GM12878 (cell line): Measurements from ENCODE around the gene RPL29. TPM values are rescaled to one million over a fixed set of nuclear protein-coding genes. Genes with fewer than 3 reads are reported as not detected.

Source experiments
- BACH1 ChIP-seq: fragments of 450-650 bp; IDR thresholded peaks from 2 replicates; pipeline ENCODE4 v1.6.1; 2017; ENCODE audit warnings: mild to moderate bottlenecking, borderline replicate concordance
- ESRRA ChIP-seq: IDR thresholded peaks from 2 replicates; pipeline ENCODE4 v1.6.1; 2012; ENCODE audit warnings: mild to moderate bottlenecking, low read length, improper control_type of control experiment
- EZH2 ChIP-seq: IDR thresholded peaks from 2 replicates; pipeline ENCODE4 v1.6.1; 2012; ENCODE audit warnings: low read depth, mild to moderate bottlenecking, control low read depth, inconsistent platforms, low read length, borderline replicate concordance; ENCODE audit not compliant: control insufficient read depth
- MAX ChIP-seq: IDR thresholded peaks from 2 replicates; pipeline ENCODE4 v1.6.1; 2012; ENCODE audit warnings: low read depth, low read length, improper control_type of control experiment
- MYC ChIP-seq: IDR thresholded peaks from 2 replicates; pipeline ENCODE4 v1.6.1; 2011; ENCODE audit warnings: mild to moderate bottlenecking, low read length, moderate library complexity, inconsistent platforms; ENCODE audit not compliant: insufficient read depth, insufficient replicate concordance, insufficient read length, severe bottlenecking
- NBN ChIP-seq: fragments of 450-650 bp; IDR thresholded peaks from 2 replicates; pipeline ENCODE4 v1.6.1; 2016
- NFXL1 ChIP-seq: fragments of 450-650 bp; IDR thresholded peaks from 2 replicates; pipeline ENCODE4 v1.6.1; 2017; ENCODE audit warnings: antibody characterized with exemption, mild to moderate bottlenecking, borderline replicate concordance
- PML ChIP-seq: IDR thresholded peaks from 2 replicates; pipeline ENCODE4 v1.6.1; 2012; ENCODE audit warnings: low read length, inconsistent platforms
- POLR2AphosphoS5 ChIP-seq: IDR thresholded peaks from 2 replicates; pipeline ENCODE4 v1.6.1; 2011; ENCODE audit warnings: mild to moderate bottlenecking, low read length, inconsistent platforms
- SRF ChIP-seq, 2 experiments: IDR thresholded peaks; 2 replicates each; pipeline ENCODE4 v1.6.1; 2011; ENCODE audit warnings: low read depth in 2 of 2, low read length in 2 of 2, mild to moderate bottlenecking in 1 of 2, moderate library complexity in 1 of 2
- SUPT20H ChIP-seq: IDR thresholded peaks from 2 replicates; pipeline ENCODE4 v1.6.1; 2011; ENCODE audit warnings: low read depth, mild to moderate bottlenecking, low read length, moderate library complexity, borderline replicate concordance; ENCODE audit not compliant: control insufficient read depth
- SUZ12 ChIP-seq: fragments of 200-600 bp; sonication (generic); IDR thresholded peaks from one replicate; pipeline ENCODE4 v1.6.1; 2018; ENCODE audit warnings: antibody characterized with exemption, mild to moderate bottlenecking; ENCODE audit not compliant: unreplicated experiment
- ZBED1 ChIP-seq: IDR thresholded peaks from 2 replicates; pipeline ENCODE4 v1.6.1; 2016; ENCODE audit warnings: borderline replicate concordance
- ZBTB40 ChIP-seq: fragments of 450-650 bp; IDR thresholded peaks from 2 replicates; pipeline ENCODE4 v1.6.1; 2016; ENCODE audit warnings: mild to moderate bottlenecking, moderate library complexity, borderline replicate concordance
- ZNF592 ChIP-seq: fragments of 450-650 bp; IDR thresholded peaks from 2 replicates; pipeline ENCODE4 v1.6.1; 2017; ENCODE audit warnings: mild to moderate bottlenecking, moderate library complexity
- ZSCAN29 ChIP-seq: fragments of 450-650 bp; IDR thresholded peaks from 2 replicates; pipeline ENCODE4 v1.6.1; 2017; ENCODE audit warnings: mild to moderate bottlenecking, moderate library complexity
- polyA plus RNA-seq, 11 experiments: library from polyadenylated mRNA; depleted of rRNA in 4 of 11; unstranded in 6 of 11; stranded (reverse) in 5 of 11; fragments of >200 nt; fragmentation: Nextera tagmentation in 4 of 11; fragmentation: Illumina TruSeq in 1 of 11; extraction: Ambion mirVana in 4 of 11; extraction: Trizol in 1 of 11; gene quantifications; 1 replicate in 1 of 11; 2 replicates in 10 of 11; pipeline versions ENCODE4 v1.2.1 to v1.2.3, GENCODE V29; 2011 to 2016; ENCODE audit warnings: inconsistent platforms in 2 of 11, missing spikeins in 2 of 11, low read depth in 1 of 11
- total RNA-seq, 4 experiments: library from RNA; depleted of rRNA in 3 of 4; stranded (reverse); fragments of >200 nt in 3 of 4; fragmentation: Illumina TruSeq in 1 of 4; extraction: Trizol in 1 of 4; gene quantifications; 2 replicates each; pipeline versions ENCODE4 v1.2.1 to v1.2.3, GENCODE V29; 2013 to 2021
- TF ChIP-seq, protein P1 (sequence below), 3 experiments: IDR thresholded peaks in 2 of 3; conservative IDR thresholded peaks in 1 of 3; 2 replicates each; pipeline ENCODE4 v1.5.1; 2011; ENCODE audit warnings: low read depth in 3 of 3, low read length in 3 of 3, mild to moderate bottlenecking in 3 of 3, control low read depth in 2 of 3, moderate library complexity in 2 of 3, inconsistent platforms in 1 of 3, mixed read lengths in 1 of 3; ENCODE audit not compliant: control insufficient read depth in 2 of 3, insufficient read depth in 1 of 3; ENCODE audit errors: extremely low read depth in 1 of 3

Gene RPL29
- total and polyA plus RNA-seq, 10 of the 15 experiments (the other 5 are each of a cell fraction or from before 2014, with no cell fraction given): 1,053 to 2,477 (median 1,657) TPM

- TF ChIP-seq ZNF592 (no peak), SUPT20H (no peak), ESRRA (peak; percentile 66; the same call in 1 of the 2 replicates), NBN (peak; percentile 96; the same call in 1 of the 2 replicates), SRF (IDR thresholded peaks at IDR 0.05; ENCODE audit: low read depth in 2 of 2, low read length in 2 of 2) (peak in 1 of 2 experiments; percentile 83; a peak in 2 of 4 replicates), ZSCAN29 (no peak), EZH2 (no peak), BACH1 (peak; percentile 62; the same call in 1 of the 2 replicates), NFXL1 (no peak), MYC (peak; percentile 98), ZBED1 (peak; percentile 79), MAX (peak; percentile 75; the same call in 1 of the 2 replicates), ZBTB40 (peak; percentile 99), SUZ12 (no peak), POLR2AphosphoS5 (peak; percentile 99), PML (peak; percentile 98)
- TF ChIP-seq, protein P1, sequence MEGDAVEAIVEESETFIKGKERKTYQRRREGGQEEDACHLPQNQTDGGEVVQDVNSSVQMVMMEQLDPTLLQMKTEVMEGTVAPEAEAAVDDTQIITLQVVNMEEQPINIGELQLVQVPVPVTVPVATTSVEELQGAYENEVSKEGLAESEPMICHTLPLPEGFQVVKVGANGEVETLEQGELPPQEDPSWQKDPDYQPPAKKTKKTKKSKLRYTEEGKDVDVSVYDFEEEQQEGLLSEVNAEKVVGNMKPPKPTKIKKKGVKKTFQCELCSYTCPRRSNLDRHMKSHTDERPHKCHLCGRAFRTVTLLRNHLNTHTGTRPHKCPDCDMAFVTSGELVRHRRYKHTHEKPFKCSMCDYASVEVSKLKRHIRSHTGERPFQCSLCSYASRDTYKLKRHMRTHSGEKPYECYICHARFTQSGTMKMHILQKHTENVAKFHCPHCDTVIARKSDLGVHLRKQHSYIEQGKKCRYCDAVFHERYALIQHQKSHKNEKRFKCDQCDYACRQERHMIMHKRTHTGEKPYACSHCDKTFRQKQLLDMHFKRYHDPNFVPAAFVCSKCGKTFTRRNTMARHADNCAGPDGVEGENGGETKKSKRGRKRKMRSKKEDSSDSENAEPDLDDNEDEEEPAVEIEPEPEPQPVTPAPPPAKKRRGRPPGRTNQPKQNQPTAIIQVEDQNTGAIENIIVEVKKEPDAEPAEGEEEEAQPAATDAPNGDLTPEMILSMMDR (IDR thresholded peaks at IDR 0.05 in 2 of 3, conservative IDR thresholded peaks at IDR 0.05 in 1 of 3; ENCODE audit: control insufficient read depth in 2 of 3, extremely low read depth in 1 of 3, insufficient read depth in 1 of 3, low read depth in 3 of 3, low read length in 3 of 3): no peak
These were observed at the start of gene RPL29 (continued) for GRCh38 chr3:51995346-51996163.
